Right lobe of liver (tissue), 6 donors: ENCODE data around the gene AZGP1. TPM values are rescaled to one million over a fixed set of nuclear protein-coding genes. Genes with fewer than 3 reads are reported as not detected.

ENCODE experiments used
- ATAC-seq, 4 donors: fragments of 200-7000 bp; cut with Tn5 transposase; one replicate each; pipeline ENCODE4 v1.9.1; 2020; ENCODE audit warnings: mild to moderate bottlenecking in 4 of 4, moderate library complexity in 4 of 4
- DNase-seq, 3 donors: peaks; one replicate each; pipeline ENCODE4 v3.0.0-alpha.2; 2020
- H3K27ac ChIP-seq, 3 donors: fragments of 200-600 bp; one replicate each; pipeline ENCODE4 v1.8.0; 2022
- H3K27me3 ChIP-seq, 2 donors: fragments of 200-600 bp; one replicate each; pipeline ENCODE4 v1.8.0; 2022
- H3K36me3 ChIP-seq, 4 donors: fragments of 200-600 bp; sonication (generic) in 1 of 4; one replicate each; pipeline versions ENCODE4 v1.5.1 to v1.8.0; 2017 to 2022; ENCODE audit warnings: control low read depth in 1 of 4
- H3K4me1 ChIP-seq, 4 donors: fragments of 200-600 bp; sonication (generic) in 1 of 4; one replicate each; pipeline versions ENCODE4 v1.5.1 to v1.8.0; 2017 to 2022; ENCODE audit warnings: control low read depth in 1 of 4
- H3K4me3 ChIP-seq, 3 donors: fragments of 200-600 bp; one replicate each; pipeline ENCODE4 v1.8.0; 2022
- H3K9me3 ChIP-seq, 4 donors: fragments of 200-600 bp; sonication (generic) in 1 of 4; one replicate each; pipeline versions ENCODE4 v1.5.1 to v1.8.0; 2017 to 2022; ENCODE audit warnings: control low read depth in 1 of 4
- CTCF ChIP-seq, 4 donors: fragments of 200-600 bp in 3 of 4; fragments of 450-650 bp in 1 of 4; IDR thresholded peaks; one replicate each; pipeline versions ENCODE4 v1.5.1 to v1.8.0; 2016 to 2022; ENCODE audit warnings: antibody characterized with exemption in 4 of 4, mild to moderate bottlenecking in 2 of 4
- POLR2A ChIP-seq: fragments of 450-650 bp; IDR thresholded peaks from one replicate; pipeline ENCODE4 v1.6.1; 2017; ENCODE audit warnings: antibody characterized with exemption, mild to moderate bottlenecking
- WGBS: methylation state at CpG from one replicate; pipeline ENCODE4 v1.1.6; 2018; ENCODE audit warnings: low coverage, low lambda C conversion rate; ENCODE audit not compliant: insufficient coverage; ENCODE audit errors: missing lambda C conversion rate; 5-methylcytosine and 5-hydroxymethylcytosine counted together
- intact Hi-C, 2 donors: fragments of 100-400 bp; cut with DNase I; formaldehyde crosslinking; loops; one replicate each; pipeline versions ENCODE4 v1.11.2 to v1.14.1; 2022
- total RNA-seq, 6 experiments: library from RNA; depleted of rRNA in 2 of 6; stranded (reverse); fragments of >200 nt in 2 of 6; fragmentation: NEBNext Ultra II Directional in 3 of 6; extraction: Animal tissue kit (Norgen Biotek cat#: 25700) in 3 of 6; gene quantifications; one replicate each; pipeline versions ENCODE4 v1.1.0 to v1.2.4, GENCODE V29; 2016 to 2023
- donor health status: DM: no; HTN: yes; CAD: no.
- donor health status: DM: no; HTN: no; CAD: no.
- donor health status: DM: no; HTN: no; CAD: no.
- donor health status: DM: no; HTN: yes; CAD: no.
- donor health status: DM: no; HTN: yes; CAD: no.

Gene AZGP1
- total RNA-seq, 6 experiments from 2014 or later, result 762 to 2,105 (median 1,328) TPM

DNA sequence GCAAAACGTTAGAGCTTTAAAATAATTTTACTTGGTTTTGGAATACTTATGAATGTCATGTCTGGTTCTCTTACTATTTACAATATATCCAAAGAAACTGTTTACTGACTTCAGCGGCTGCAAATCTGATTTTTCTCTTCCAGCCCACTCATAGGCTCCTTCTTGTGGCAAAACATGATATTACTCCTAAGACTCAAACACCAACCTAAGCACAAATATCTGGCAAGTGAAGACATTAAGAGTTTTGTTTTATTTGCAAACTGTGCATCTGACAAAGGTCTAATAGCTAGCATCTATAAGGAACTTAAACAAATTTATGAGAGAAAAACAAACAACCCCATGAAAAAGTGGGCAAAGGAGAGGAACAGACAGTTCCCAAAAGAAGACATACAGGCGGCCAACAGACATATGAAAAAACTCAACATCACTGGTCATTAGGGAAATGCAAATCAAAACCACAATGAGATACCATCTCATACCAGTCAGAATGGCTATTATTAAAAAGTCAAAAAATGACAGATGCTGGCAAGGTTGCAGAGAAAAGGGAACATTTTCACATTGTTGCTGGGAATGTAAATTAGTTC lies 26.1 kb downstream of the AZGP1 start:
- peak; percentile 46 to 58 (median 51) for TF ChIP-seq CTCF (IDR thresholded peaks at IDR 0.05)
- TF ChIP-seq POLR2A, result no peak
- intact Hi-C loops, result no loop called here
- DNase-seq (no peak), ATAC-seq (peak in 3 of 4 donors; percentile 24 to 50 (median 25))
- Histone ChIP-seq H3K4me1 (peaks cover 0 to 15% (median 6%) of the 10 kb centered on the region in 4 donors), H3K27me3 (no peaks in the 10 kb centered on the region), H3K36me3 (no peaks in the 10 kb centered on the region), H3K9me3 (no peaks in the 10 kb centered on the region), H3K4me3 (no peak overlapping the region), H3K27ac (no peak overlapping the region)
- 23% methylated on average over 3 of the region's 3 CpGs for whole genome bisulfite sequencing

DNA sequence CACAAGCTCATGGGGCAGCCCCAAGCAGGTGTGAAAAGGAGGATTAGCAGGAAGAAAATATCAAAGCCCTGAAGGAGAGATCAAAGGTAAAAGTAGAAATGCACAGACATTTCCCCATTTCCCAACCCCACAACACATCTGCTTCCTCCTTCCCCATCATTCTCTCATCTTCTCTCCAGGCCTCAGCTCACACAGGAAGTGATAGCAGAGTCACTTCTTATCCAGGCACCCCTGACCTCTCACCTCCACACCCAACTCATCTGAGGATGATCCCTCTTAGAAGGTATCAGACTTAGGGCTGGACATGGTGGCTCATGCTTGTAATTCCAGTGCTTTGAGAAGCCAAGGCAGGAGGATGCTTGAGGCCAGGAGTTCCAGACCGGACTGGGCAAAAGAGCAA lies 28.2 kb downstream of the AZGP1 start:
- Histone ChIP-seq H3K4me3 (no peak overlapping the region), H3K27me3 (no peaks in the 10 kb centered on the region), H3K9me3 (no peaks in the 10 kb centered on the region), H3K36me3 (no peaks in the 10 kb centered on the region), H3K27ac (no peak overlapping the region), H3K4me1 (no peaks in the 10 kb centered on the region)
- ATAC-seq (no peak), DNase-seq (no peak)
- intact Hi-C loops, result no loop called here
- 43% methylated on average over 1 of the region's 1 CpG for WGBS
- TF ChIP-seq CTCF (IDR thresholded peaks at IDR 0.05), result no peak
- no peak for TF ChIP-seq POLR2A

- no peaks in the 10 kb centered on the region for H3K27me3 ChIP-seq
- 82% methylated on average over 3 of the region's 4 CpGs for WGBS
- no peaks in the 10 kb centered on the region for H3K9me3 ChIP-seq
- H3K36me3 ChIP-seq, result no peaks in the 10 kb centered on the region
- ATAC-seq (no peak), DNase-seq (no peak)
- TF ChIP-seq CTCF (IDR thresholded peaks at IDR 0.05) (no peak), POLR2A (no peak)
- H3K4me3 ChIP-seq, result no peak overlapping the region
- intact Hi-C loops, result no loop called here
- no peak overlapping the region for H3K27ac ChIP-seq
- no peaks in the 10 kb centered on the region for H3K4me1 ChIP-seq
Observed at GRCh38 chr7:99944497-99945070, 31.2 kb downstream of the AZGP1 start.

GRCh38 chr7:99943641-99944496 lies 32.0 kb downstream of the AZGP1 start:
- Histone ChIP-seq H3K9me3 (no peaks in the 10 kb centered on the region), H3K4me3 (no peak overlapping the region), H3K27me3 (no peaks in the 10 kb centered on the region), H3K36me3 (no peaks in the 10 kb centered on the region), H3K4me1 (no peaks in the 10 kb centered on the region), H3K27ac (no peak overlapping the region)
- TF ChIP-seq CTCF (IDR thresholded peaks at IDR 0.05), result no peak
- no peak for TF ChIP-seq POLR2A
- 43% methylated on average over 13 of the region's 14 CpGs for WGBS
- ATAC-seq, result no peak
- no peak for DNase-seq
- intact Hi-C loops, result no loop called here
